ENCODE results near the gene CHEK1. TPM values are rescaled to one million over a fixed set of nuclear protein-coding genes. Genes with fewer than 3 reads are reported as not detected.
"Not testable (repeated sequence)": the region's sequence is repeated elsewhere in the genome, so short reads cannot be mapped to it uniquely, and the experiment has no call there.

CHEK1 gene
- total RNA-seq, 1 donor from 2014 or later = 7.4 TPM

GRCh38 chr11:125690006-125690405 lies 65.0 kb downstream of the CHEK1 start:
- DNase-seq (ENCODE audit: low read depth) = no peak

- no peak for DNase-seq (ENCODE audit: low read depth)
Measured at GRCh38 chr11:125692887-125693286, 67.9 kb downstream of the CHEK1 start.

- DNase-seq (ENCODE audit: low read depth) = no peak
Measured at GRCh38 chr11:125694951-125695350, 70.0 kb downstream of the CHEK1 start.

GRCh38 chr11:125701018-125701610 lies 76.2 kb downstream of the CHEK1 start:
- no peak for DNase-seq (ENCODE audit: low read depth)

GRCh38 chr11:125701858-125702621 lies 77.1 kb downstream of the CHEK1 start:
- DNase-seq (ENCODE audit: low read depth) = no peak

- not testable (repeated sequence) for DNase-seq (ENCODE audit: low read depth)
Measured at GRCh38 chr11:125704686-125705085, 79.7 kb downstream of the CHEK1 start.

GRCh38 chr11:125720781-125721180 lies 95.8 kb downstream of the CHEK1 start:
- DNase-seq (ENCODE audit: low read depth) = no peak

- peak; percentile 10 for DNase-seq (ENCODE audit: low read depth)
Measured at GRCh38 chr11:125724125-125724524, 99.2 kb downstream of the CHEK1 start.

Other genes with a start within 250 kb of the CHEK1 start
- gene FEZ1, start 128.9 kb upstream of the CHEK1 start, total RNA-seq = 0.51 and 4.4 TPM in 2 replicates
- gene EI24, start 55.7 kb upstream of the CHEK1 start, total RNA-seq = 90.2 and 94.6 TPM in 2 replicates
- gene STT3A, start 32.3 kb upstream of the CHEK1 start, total RNA-seq = 133 and 181 TPM in 2 replicates
- 0.21 TPM in 1 of 2 replicates, not detected in the other for gene ACRV1, start 55.7 kb downstream of the CHEK1 start, total RNA-seq
- not detected in 2 replicates for gene PATE1, start 121.1 kb downstream of the CHEK1 start, total RNA-seq
- not detected in 2 replicates for gene PATE2, start 153.7 kb downstream of the CHEK1 start, total RNA-seq
- gene PATE3, start 163.0 kb downstream of the CHEK1 start, total RNA-seq = not detected in 2 replicates
- not detected in 2 replicates for gene PATE4, start 208.2 kb downstream of the CHEK1 start, total RNA-seq

Data from myocyte (in vitro differentiated cells).